BJ (cell line): ENCODE measurements around the gene YWHAH. TPM values are rescaled to one million over a fixed set of nuclear protein-coding genes. Genes with fewer than 3 reads are reported as not detected.

Experiments used
- CTCF ChIA-PET: fragments of 350-600 bp; formaldehyde crosslinking; extraction: SDS; loops from one replicate; lab custom pipeline; 2021; ENCODE audit warnings: antibody characterized with exemption, inconsistent platforms; lab: Yijun Ruan, JAX
- POLR2A ChIA-PET: fragments of 300-600 bp; sonication (Branson Sonifier 250); formaldehyde crosslinking; extraction: SDS; loops from one replicate; lab custom pipeline; 2021; ENCODE audit warnings: antibody characterized with exemption; lab: Charles Lee
- DNase-seq: peaks from one replicate; pipeline ENCODE4 v3.0.0-alpha.2; 2011; ENCODE audit warnings: low read depth
- H3K27me3 ChIP-seq: 2 replicates; pipeline ENCODE4 v1.6.0; 2011; ENCODE audit warnings: low read length; ENCODE audit not compliant: control insufficient read depth, insufficient read depth
- H3K36me3 ChIP-seq: 2 replicates; pipeline ENCODE4 v1.5.1; 2011; ENCODE audit warnings: low read length; ENCODE audit not compliant: control insufficient read depth, insufficient read depth
- H3K4me3 ChIP-seq: 2 replicates; pipeline ENCODE4 v1.5.1; 2011; ENCODE audit warnings: low read depth, mild to moderate bottlenecking, control low read depth, low read length
- CTCF ChIP-seq: IDR thresholded peaks from 2 replicates; pipeline ENCODE4 v1.5.1; 2011; ENCODE audit warnings: low read depth, mild to moderate bottlenecking, control low read depth, inconsistent platforms, low read length, moderate library complexity; ENCODE audit not compliant: insufficient read depth
- polyA plus RNA-seq: library from polyadenylated mRNA; depleted of rRNA; stranded (reverse); fragments of >200 nt; gene quantifications from 2 replicates; pipeline ENCODE4 v1.2.3, GENCODE V29; 2011

The YWHAH gene
- polyA plus RNA-seq, 1 experiment = 146 TPM

GRCh38 chr22:31933816-31934482 lies 10.4 kb upstream of the YWHAH start:
- no peak for TF ChIP-seq CTCF
- POLR2A ChIA-PET = interaction anchor here (0.5 kb wide), 1 partner anchor 33 kb away, joined by 6 read pairs; no protein-coding TSS in a partner anchor
- no peak overlapping the region for H3K4me3 ChIP-seq
- CTCF ChIA-PET = no interaction called here
- DNase-seq = no peak
- no peaks in the 10 kb centered on the region for H3K36me3 ChIP-seq
- no peaks in the 10 kb centered on the region; the same call in 1 of the 2 replicates for H3K27me3 ChIP-seq

- ChIA-PET CTCF (interaction anchor here (1.0 kb wide), 1 partner anchor 14 kb away, joined by 3 read pairs; no protein-coding TSS in a partner anchor), POLR2A (no interaction called here)
- TF ChIP-seq CTCF = no peak
- no peaks in the 10 kb centered on the region; the same call in 1 of the 2 replicates for H3K27me3 ChIP-seq
- DNase-seq = no peak
- H3K4me3 ChIP-seq = no peak overlapping the region
- H3K36me3 ChIP-seq = no peaks in the 10 kb centered on the region
These were observed 8.2 kb upstream of the YWHAH start for GRCh38 chr22:31935961-31936635.

- no peaks in the 10 kb centered on the region; the same call in 1 of the 2 replicates for H3K27me3 ChIP-seq
- DNase-seq = no peak
- ChIA-PET CTCF (no interaction called here), POLR2A (no interaction called here)
- H3K36me3 ChIP-seq = no peaks in the 10 kb centered on the region
- H3K4me3 ChIP-seq = no peak overlapping the region
- no peak for TF ChIP-seq CTCF
These were observed 7.0 kb upstream of the YWHAH start for GRCh38 chr22:31937341-31937740.

- no peak overlapping the region for H3K4me3 ChIP-seq
- no peaks in the 10 kb centered on the region; the same call in 1 of the 2 replicates for H3K27me3 ChIP-seq
- no peaks in the 10 kb centered on the region for H3K36me3 ChIP-seq
- ChIA-PET POLR2A (no interaction called here), CTCF (no interaction called here)
- no peak for TF ChIP-seq CTCF
- no peak for DNase-seq
These were observed 6.0 kb upstream of the YWHAH start for GRCh38 chr22:31938296-31938695.

- Histone ChIP-seq H3K27me3 (no peaks in the 10 kb centered on the region; the same call in 1 of the 2 replicates), H3K36me3 (no peaks in the 10 kb centered on the region), H3K4me3 (no peak overlapping the region)
- no peak for TF ChIP-seq CTCF
- DNase-seq = no peak
- CTCF ChIA-PET = interaction anchor here (1.7 kb wide), 1 partner anchor 30 kb away, joined by 4 read pairs; no protein-coding TSS in a partner anchor
- POLR2A ChIA-PET = no interaction called here
These were observed 3.8 kb upstream of the YWHAH start for GRCh38 chr22:31940506-31940905.
